Neural crest cell (in vitro differentiated cells): ENCODE results near the gene PIEZO2. TPM values are rescaled to one million over a fixed set of nuclear protein-coding genes. Genes with fewer than 3 reads are reported as not detected.
"Not testable (repeated sequence)": the region's sequence is repeated elsewhere in the genome, so short reads cannot be mapped to it uniquely, and the experiment has no call there.

ENCODE experiments used
- DNase-seq: peaks from one replicate; pipeline ENCODE4 v3.0.0; 2021; ENCODE audit warnings: low read depth, mixed read lengths, low spot score
- H3K27ac Mint-ChIP-seq: one replicate; pipeline ENCODE4 v1.8.0; 2021; ENCODE audit warnings: mild to moderate bottlenecking, mixed read lengths; ENCODE audit not compliant: unreplicated experiment
- H3K27me3 Mint-ChIP-seq: 2 replicates; pipeline ENCODE4 v1.8.0; 2021; ENCODE audit warnings: low read depth, mild to moderate bottlenecking, mixed read lengths
- H3K36me3 Mint-ChIP-seq: 2 replicates; pipeline ENCODE4 v1.8.0; 2021; ENCODE audit warnings: low read depth, mild to moderate bottlenecking, mixed read lengths
- H3K4me1 Mint-ChIP-seq: 2 replicates; pipeline ENCODE4 v1.8.0; 2021; ENCODE audit warnings: mixed read lengths
- H3K4me3 Mint-ChIP-seq: one replicate; pipeline ENCODE4 v1.8.0; 2021; ENCODE audit warnings: mild to moderate bottlenecking, mixed read lengths
- H3K9me3 Mint-ChIP-seq: 2 replicates; pipeline ENCODE4 v1.8.0; 2021; ENCODE audit warnings: mixed read lengths
- CTCF ChIP-seq: fragments of 200-600 bp; sonication (generic); conservative IDR thresholded peaks from 2 replicates; pipeline ENCODE4 v1.5.0; 2021; ENCODE audit warnings: antibody characterized with exemption, mild to moderate bottlenecking
- long read RNA-seq: library from polyadenylated mRNA; unstranded; transcript quantifications from one replicate; pipeline ENCODE4 v2.0.0, GENCODE V29; 2020
- total RNA-seq: library from RNA; stranded (reverse); gene quantifications from 2 replicates; pipeline ENCODE4 v1.2.1, GENCODE V29; 2021

PIEZO2 gene
- total RNA-seq: 15.5 and 17.0 TPM in 2 replicates
- long read RNA-seq, partial matches to known transcripts: 11 of 13 reads
- long read RNA-seq, other reads (novel, unspliced or antisense): 2 of 13 reads

- DNase-seq: peak; percentile 79
- Mint-ChIP-seq H3K27me3 (peaks cover 45% of the 10 kb centered on the region), H3K4me1 (peaks cover 24% of the 10 kb centered on the region), H3K9me3 (no peaks in the 10 kb centered on the region), H3K36me3 (no peaks in the 10 kb centered on the region), H3K4me3 (peak within 1 kb of the TSS; percentile 85), H3K27ac (no peak within 1 kb of the TSS)
- TF ChIP-seq CTCF: no peak
These were observed at the start of gene PIEZO2 for GRCh38 chr18:11149441-11150270. PIEZO2 (minus strand) TSS chr18:11149569; CDS start chr18:11148588, 981 bp downstream.

DNA sequence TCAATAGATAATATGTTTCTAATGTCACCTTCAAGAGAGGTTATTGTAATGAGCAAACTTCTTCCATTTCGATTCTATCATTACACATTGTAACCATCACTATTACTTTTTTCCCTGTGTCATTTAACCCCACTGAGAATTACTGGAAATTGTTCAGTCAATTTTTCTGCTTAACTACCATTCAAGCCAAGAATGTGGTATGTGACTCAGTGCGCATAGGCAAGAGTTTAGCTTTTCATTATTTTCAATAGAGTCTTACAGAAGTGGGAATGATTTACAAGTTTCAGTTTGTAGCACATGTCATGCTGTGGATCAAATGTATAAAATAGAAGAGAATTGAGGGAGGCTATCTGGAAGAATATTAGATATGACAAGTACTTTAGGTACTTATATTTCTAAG, 34.3 kb upstream of the PIEZO2 start:
- no peaks in the 10 kb centered on the region for H3K4me1 Mint-ChIP-seq
- H3K36me3 Mint-ChIP-seq: no peaks in the 10 kb centered on the region
- no peaks in the 10 kb centered on the region for H3K9me3 Mint-ChIP-seq
- no peak for TF ChIP-seq CTCF
- DNase-seq: no peak
- no peak overlapping the region for H3K4me3 Mint-ChIP-seq
- H3K27ac Mint-ChIP-seq: no peak overlapping the region
- no peaks in the 10 kb centered on the region for H3K27me3 Mint-ChIP-seq

DNA sequence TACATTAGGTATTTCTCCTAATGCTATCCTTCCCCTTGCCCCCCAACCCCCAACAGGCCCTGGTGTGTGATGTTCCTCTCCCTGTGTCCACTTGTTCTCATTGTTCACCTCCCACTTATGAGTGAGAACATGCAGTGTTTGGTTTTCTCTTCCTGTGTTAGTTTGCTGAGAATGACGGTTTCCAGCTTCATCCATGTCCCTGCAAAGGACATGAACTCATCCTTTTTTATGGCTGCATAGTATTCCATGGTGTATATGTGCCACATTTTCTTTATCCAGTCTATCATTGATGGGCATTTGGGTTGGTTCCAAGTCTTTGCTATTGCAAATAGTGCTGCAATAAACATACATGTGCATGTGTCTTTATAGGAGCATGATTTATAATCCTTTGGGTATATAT, 32.3 kb upstream of the PIEZO2 start:
- H3K4me3 Mint-ChIP-seq, DNase-seq, H3K27ac Mint-ChIP-seq, H3K4me1 Mint-ChIP-seq, H3K36me3 Mint-ChIP-seq, H3K27me3 Mint-ChIP-seq, H3K9me3 Mint-ChIP-seq: not testable (repeated sequence)

DNA sequence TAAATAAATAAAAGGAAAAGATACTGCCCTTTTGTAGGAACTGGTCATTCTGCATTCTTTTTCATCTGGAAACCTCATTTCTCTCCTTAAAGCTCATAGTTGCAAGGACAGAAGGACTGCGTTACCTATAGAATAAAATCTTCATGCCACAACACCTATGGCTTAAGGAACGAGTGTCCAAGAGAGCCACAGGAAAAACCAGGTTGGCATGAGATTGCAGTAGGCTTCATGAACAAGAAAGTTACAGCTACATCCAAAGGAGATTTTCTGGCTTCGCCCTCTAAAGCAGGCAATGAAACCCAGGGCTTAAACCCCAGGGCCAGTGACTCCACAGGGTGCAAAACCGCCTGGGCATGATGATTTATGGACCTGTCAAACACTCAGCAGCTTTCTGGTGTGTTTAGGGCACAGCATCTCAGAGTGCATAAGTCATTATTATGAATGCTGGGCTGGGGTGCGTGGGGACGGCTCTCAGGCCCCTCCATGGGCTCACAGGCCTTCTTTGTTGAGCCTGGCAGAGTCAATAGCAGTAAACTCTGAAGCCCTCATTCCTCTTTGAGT, 30.7 kb upstream of the PIEZO2 start:
- H3K9me3 Mint-ChIP-seq: no peaks in the 10 kb centered on the region
- H3K4me3 Mint-ChIP-seq: no peak overlapping the region
- no peak for TF ChIP-seq CTCF

GRCh38 chr18:11178951-11179549, 29.7 kb upstream of the PIEZO2 start:
- Mint-ChIP-seq H3K4me1 (peaks cover 4% of the 10 kb centered on the region), H3K27ac (no peak overlapping the region), H3K9me3 (no peaks in the 10 kb centered on the region), H3K4me3 (no peak overlapping the region), H3K36me3 (no peaks in the 10 kb centered on the region), H3K27me3 (no peaks in the 10 kb centered on the region)
- DNase-seq: no peak
- no peak for TF ChIP-seq CTCF

More for the DNA sequence above, 30.7 kb upstream of the PIEZO2 start:
- Mint-ChIP-seq H3K27ac (no peak overlapping the region), H3K36me3 (no peaks in the 10 kb centered on the region), H3K4me1 (peaks cover 4% of the 10 kb centered on the region), H3K27me3 (no peaks in the 10 kb centered on the region)
- DNase-seq: no peak
